ENCODE measurements around the gene NECAB3.

- TF ChIP-seq, protein P1, sequence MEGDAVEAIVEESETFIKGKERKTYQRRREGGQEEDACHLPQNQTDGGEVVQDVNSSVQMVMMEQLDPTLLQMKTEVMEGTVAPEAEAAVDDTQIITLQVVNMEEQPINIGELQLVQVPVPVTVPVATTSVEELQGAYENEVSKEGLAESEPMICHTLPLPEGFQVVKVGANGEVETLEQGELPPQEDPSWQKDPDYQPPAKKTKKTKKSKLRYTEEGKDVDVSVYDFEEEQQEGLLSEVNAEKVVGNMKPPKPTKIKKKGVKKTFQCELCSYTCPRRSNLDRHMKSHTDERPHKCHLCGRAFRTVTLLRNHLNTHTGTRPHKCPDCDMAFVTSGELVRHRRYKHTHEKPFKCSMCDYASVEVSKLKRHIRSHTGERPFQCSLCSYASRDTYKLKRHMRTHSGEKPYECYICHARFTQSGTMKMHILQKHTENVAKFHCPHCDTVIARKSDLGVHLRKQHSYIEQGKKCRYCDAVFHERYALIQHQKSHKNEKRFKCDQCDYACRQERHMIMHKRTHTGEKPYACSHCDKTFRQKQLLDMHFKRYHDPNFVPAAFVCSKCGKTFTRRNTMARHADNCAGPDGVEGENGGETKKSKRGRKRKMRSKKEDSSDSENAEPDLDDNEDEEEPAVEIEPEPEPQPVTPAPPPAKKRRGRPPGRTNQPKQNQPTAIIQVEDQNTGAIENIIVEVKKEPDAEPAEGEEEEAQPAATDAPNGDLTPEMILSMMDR (IDR thresholded peaks at IDR 0.05): no peak
- TF ChIP-seq EP300 (IDR thresholded peaks at IDR 0.05) (no peak), POLR2AphosphoS5 (IDR thresholded peaks at IDR 0.05) (no peak), POLR2A (IDR thresholded peaks at IDR 0.05; ENCODE audit: low read depth) (no peak)
Measured at GRCh38 chr20:33676121-33676520, 1.9 kb upstream of the NECAB3 start.
